NCI-H2227 treated with DMSO at 0.1 percent for 48 hours (cell line): ENCODE measurements around the gene LPAR1.
"Not testable (repeated sequence)": the region's sequence is repeated elsewhere in the genome, so short reads cannot be mapped to it uniquely, and the experiment has no call there.

Experiments used
- DNase-seq: peaks from one replicate; lab custom pipeline; 2025; lab: John Stamatoyannopoulos, UW

LPAR1 gene

DNA sequence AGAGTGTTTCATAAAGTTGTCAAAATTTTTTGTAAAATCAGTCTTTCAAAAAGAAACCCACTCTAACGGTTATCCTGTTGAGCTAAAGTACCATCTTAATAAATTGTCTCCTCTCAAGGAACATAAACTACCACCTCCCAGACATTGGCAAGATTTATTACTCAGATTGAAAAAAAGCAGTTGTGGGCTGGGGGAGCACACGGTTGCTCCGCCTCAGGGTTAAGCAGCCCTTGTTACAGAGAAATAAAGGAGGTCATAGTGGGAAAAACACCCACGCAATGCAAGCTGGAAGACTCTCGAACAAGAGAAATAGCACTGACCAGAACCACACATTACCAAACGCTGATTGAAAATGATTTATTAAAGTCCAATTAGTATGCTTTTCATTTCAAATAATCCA lies 165.3 kb downstream of the LPAR1 start:
- DNase-seq, result no peak

DNA sequence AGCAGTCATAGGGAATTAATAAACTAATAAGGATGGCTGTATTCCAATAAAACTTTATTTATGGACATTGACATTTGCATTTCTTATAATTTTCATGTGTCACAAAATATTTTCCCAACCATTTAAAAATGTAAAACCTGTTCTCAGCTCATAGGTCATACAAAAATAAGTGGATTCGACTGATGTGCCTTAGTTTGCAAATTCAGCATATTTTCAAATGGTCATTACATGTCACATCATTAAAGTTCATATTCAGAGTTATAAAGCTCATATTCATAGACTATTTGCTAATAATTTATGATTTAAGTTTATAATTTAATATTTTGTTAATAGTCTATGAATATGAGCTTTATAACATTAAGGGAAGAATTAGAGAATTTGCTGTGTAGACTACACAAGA lies 166.5 kb downstream of the LPAR1 start:
- no peak for DNase-seq

DNA sequence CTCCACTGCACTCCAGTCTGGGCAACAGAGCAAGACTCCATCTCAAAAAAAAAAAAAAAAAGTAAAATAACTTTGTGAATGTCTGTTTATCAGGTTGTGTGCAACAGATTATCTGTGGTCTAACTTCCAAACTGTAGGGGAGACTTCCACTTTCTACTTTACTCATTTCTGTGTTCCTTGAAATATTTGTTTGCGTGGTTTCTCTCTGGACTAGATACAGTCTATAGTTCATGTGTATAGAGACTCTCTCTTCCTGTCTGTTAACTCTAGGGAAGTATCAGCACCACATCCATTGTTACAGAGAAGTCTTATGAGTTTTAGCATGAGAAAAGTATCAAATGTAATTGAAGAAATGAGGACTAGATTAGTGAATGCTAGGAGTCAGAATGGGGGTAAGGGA lies 168.3 kb downstream of the LPAR1 start:
- no peak for DNase-seq

DNA sequence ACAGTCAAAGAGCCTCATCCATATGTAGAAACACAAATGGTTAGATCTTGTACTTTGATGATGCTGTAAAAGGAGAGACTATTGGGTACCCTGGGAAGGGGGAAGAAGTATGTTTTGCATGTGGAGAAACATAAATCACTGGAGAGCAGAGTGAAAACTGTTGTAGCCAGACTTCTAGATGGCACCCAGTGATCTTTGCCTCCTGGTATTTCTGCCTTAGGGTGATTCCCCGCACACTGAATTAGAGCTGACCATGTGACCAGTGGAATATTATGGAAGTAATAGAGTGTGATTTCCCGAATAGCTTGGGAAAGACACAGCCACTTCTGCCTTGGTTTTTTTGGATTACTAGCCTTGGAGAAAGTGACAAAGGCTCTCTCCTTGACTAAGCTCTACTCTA lies 174.3 kb downstream of the LPAR1 start:
- no peak for DNase-seq

DNA sequence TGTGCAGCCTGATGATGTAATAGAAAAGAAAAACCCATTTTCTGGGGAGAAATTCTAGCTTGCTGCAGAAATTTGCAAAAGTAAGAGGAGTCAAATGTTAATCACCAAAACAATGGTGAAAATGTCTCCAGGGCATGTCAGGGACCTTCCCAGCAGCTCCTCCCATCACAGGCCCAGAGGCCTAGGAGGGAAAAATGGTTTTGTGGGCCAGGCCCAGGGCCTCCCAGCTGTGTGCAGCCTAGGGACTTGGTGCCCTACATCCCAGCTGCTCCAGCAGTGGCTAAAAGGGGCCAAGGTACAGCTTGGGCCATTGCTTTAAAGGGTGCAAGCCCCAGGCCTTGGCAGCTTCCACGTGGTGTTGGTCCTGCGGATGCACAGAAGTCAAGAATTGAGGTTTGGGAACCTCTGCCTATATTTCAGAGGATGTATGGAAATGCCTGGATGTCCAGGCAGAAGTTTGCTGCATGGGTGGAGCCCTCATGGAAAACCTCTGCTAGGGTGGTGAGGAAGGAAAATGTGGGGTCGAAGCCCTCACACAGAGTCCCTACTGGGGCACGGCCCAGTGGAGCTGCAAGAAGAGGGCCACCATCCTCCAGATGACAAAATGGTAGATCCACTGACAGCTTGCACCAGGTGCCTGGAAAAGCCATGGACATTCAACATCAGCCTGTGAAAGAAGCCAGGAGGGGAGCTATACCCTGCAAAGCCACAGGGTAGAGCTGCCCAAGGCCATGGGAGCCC lies 176.7 kb downstream of the LPAR1 start:
- not testable (repeated sequence) for DNase-seq

DNA sequence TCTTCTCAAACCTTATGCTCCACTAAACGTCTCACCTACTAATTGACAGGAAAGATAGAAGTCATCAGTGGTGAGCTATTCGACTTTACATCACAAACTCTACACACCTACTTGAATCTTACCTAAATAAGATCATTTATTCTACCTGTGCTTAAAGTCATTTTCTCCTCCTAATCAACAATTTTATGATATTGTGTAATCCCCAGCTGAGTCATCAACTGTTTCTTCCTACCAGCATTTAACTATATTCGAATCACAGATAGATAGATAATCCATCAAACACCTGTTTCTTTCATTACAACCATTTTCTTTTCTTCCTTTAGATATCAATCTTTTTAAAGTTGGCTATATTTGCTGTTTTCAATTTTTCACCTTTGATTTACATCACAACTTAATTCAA lies 181.5 kb downstream of the LPAR1 start:
- DNase-seq, result no peak

DNA sequence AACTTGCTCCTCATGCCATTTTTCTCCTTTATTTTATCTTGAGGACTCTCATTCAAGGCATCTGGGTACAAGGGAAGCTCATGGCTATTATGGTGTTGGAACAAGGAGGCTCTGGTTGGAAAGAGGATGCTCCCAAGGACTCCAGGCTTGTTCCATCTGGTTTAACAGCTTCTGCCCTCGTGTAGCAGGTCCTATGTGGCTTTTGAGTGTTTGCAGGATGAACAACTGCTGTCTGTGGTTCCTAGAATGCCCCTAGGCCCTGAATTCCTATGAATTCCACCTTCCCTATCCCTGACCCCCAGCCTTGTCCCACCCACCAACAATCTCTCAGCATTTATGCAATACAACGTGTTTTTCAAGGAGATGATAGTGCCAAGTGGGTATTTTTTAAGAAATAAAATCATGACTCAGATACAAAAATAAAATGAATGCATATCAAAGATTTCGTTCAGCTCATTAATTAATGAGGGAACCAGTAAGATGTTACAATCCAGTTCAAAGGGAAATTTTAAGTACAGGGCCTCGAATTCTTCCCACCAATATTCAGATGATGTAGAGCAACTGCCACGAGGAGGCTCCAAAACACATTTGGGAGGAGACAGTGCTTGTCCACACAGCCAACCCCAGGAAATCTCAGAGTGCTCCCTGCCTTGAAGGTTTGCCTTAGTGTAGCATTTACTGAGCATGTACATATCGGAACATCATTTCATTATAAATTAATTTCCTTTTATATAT lies 187.7 kb downstream of the LPAR1 start:
- DNase-seq, result no peak

DNA sequence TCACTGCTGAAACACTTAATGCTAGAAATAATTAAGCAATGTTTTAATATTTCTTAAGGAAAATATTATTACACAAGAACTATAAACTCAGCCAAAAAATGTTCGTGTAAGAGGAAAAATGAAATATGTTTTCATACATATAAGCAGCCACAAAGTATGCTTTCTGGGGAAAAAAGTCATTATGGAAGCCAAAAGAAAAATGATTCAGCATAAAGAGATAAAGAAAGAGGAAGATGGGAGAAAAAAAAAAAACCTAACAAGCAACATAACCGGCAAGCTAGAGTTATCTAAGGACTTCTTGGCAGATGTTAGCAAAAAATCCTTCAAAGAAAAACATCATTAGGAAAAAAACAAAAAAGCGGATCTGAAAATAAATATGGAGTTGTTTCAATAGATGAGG lies 190.6 kb downstream of the LPAR1 start:
- no peak for DNase-seq

DNA sequence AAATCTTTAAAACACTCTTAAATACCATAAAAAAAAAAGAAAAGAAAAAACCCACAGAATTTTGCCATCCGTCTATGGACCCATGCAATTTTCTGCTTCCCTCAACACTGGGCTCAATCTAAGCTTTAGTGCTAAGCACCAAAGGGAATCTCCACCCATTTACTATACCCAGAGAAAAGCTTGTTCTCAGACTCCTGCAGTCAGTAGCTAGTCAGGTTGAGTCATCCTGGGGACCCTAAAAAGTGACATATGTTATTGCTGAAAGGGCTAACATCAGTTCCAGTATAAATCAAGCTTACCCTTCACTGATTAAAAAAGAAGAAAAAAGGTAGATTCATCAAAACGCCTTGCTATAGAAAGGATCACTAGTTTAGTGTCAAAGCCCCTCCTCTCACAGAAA lies 192.1 kb downstream of the LPAR1 start:
- DNase-seq, result no peak

DNA sequence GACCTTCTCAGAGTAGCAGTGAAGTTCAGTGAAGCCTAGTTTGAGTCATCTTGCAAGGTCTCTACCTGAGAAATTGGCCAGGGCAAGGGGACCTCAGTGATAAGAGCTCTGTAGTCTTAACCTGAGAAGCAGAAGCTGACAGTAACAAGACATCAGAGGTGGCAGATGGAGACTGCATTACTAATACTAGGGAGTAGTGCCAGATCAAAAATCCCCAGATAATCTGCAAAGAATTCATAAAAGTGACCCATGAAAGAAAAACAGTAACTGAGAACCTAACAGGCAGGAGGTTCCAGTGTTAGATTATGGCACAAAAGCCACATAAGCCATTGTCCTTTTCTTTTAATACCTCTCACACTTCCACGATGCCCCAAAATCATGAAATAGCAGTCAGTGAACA lies 194.1 kb downstream of the LPAR1 start:
- no peak for DNase-seq

DNA sequence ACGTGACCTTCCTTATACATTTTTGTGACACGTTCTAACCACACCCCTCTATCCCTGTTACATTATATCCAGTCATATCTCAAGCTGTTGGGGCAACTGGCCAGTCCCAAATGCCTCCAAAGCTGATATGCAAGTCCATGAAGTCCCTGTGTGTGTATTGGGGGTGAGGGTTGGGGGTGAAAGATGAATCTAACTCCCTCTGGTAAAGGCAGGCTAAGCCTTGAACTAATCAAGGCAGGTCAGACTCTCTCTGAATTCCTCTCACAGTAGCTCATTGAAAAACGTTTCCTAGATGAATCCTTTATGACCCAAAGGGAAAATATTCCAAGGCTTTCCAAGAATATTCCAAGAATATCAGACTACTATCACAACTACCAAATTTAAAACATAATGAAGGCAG lies 195.3 kb downstream of the LPAR1 start:
- DNase-seq, result no peak

DNA sequence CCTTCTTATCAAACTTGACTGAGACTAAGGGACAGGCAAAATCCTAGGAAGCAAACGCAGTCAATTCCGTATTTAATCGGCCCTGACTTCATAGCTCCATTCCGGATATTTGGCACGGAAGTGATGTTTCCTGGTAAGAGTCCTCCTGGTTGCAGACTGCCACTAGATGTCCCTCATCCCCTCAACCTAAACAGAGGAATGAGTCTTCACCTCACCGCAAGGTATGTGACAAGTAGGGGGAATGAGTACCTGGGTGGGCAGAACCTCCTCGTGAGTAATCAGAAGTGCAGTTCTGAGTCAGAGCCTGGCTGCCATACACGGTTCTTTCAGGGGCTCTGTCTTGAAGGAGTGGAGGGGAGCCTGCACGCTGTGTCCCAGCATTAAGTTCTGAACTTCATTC lies 196.1 kb downstream of the LPAR1 start:
- no peak for DNase-seq

DNA sequence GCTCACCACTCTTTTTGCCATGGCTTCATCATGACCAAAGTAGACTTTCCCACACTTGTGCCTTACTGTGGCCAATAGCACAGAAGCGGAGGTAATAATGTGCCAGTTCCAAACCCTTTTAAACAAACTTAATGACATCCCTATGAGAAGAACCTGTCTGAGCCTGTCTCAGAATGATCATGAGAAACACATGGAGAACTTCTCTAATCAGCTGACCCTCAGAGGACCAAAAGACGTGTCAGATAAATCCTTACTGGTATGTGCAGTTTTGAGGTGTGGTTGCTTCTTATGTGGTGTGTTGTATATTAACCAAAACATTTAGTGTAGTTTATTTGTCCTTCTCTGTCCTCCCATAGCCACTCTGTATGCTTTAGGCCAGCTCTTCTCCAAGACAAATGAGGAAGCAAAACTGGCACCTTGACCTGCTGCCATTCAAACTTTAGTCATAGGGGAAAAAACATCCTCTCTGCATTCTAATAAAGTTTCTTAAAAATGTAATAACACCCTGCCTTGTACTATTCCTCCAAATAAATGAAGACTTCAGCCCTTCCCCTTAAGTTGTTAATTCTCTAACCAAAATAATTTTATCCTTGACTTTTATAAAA lies 200.8 kb downstream of the LPAR1 start:
- no peak for DNase-seq

DNA sequence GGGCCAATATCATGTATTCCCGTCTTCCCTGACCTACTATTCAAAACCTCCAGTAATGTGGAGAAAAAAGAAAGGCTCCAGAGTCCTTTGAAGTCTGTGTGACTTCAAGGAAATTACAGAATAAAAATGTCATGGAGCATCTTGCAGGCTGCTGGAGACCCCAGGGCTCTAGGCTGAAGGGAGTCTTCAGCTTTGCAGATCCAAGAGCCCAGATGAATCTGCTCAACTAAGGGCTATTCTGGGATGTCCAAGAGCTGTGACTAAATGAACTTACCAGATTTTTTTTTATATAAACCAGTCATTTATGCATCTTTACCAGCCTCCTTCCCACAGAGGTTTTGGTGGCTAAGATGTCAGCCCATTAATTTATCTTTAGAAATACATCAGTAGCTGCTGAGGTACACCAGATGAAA lies 202.4 kb downstream of the LPAR1 start:
- DNase-seq, result no peak

DNA sequence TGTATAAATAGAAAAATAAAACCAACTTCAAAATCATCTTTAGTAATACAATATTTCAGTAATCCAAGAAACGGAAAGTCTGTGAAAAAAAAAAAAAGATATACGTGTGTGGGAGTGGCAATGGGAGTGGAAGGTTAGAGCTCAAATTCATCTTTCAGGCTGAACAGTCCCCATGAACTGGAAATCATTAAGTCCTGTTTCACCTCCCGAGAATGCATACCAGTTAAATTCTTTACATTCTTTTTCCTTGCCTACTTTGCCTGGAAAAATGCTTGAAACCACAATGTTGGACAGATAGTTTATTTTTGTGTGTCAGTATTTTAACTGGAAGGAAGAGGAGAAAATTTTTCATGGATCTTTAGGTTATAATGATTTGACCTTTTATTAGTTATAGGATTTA lies 202.9 kb downstream of the LPAR1 start:
- no peak for DNase-seq

DNA sequence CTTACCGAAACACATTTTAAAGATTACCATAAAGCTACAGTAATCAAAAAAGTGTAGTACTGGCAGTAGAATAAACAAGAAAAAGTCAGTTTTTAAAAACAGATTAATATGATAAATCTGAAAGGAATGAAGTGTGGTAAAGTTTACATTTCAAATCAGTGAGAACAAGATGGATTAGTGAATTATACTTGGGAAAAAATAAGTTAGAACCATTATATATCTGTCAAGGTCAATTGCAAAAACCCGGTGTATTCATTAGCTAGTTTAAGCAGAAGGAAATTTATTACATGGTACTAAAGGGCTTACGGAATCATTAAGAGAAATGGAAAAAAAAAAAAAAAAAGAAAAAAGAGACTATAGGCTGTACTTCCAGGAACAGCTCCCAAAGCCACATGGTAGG lies 205.3 kb downstream of the LPAR1 start:
- DNase-seq, result no peak

DNA sequence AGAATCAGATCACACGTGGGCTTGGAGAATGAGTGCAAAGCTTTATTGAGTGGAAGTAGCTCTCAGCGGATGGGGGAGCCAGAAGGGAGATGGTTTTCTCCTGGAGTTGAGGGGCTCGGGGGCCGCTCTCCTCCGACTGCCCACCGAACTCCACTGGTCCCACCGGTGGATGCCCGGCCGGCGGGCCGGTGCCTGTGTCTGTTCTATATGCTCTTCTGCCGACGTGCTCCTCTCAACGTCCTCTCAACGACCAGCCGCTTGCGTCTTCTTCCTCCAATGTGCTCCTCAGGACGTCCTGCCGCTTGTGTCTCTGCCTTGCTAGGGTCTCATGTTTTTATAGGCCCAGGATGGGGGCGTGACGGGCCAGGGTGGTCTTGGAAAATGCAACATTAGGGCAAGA lies 207.8 kb downstream of the LPAR1 start:
- DNase-seq, result no peak

DNA sequence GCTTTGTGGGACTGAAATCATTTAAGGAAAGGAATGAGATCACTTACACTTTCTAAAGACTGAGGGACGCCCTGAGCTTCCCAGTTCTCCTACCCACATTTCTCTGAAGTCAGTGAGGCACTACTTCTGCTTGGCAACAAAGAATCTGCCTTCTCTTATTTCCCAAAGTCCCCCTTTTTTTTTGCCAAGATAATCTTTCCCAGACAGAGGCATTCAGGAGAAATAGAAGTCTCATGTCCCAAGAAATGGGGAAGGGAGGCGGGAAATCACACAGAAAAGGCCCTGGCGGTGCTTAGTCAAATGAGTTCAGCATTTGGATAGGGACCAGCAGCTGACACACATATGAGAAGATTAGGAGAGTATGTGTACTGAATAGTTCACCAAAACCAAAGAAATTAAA lies 210.0 kb downstream of the LPAR1 start:
- no peak for DNase-seq

DNA sequence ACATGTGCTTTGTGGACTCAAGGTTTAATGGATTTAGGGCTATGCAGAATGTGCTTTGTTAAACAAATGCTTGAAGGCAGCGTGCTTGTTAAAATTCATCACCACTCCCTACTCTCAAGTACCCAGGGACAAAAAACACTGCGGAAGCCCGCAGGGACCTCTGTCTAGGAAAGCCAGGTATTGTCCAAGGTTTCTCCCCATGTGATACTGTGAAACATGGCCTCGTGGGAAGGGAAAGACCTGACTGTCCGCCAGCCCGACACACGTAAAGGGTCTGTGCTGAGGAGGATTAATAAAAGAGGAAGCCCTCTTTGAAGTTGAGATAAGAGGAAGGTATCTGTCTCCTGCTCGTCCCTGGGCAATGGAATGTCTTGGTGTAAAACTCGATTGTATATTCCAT lies 211.9 kb downstream of the LPAR1 start:
- DNase-seq, result not testable (repeated sequence)

DNA sequence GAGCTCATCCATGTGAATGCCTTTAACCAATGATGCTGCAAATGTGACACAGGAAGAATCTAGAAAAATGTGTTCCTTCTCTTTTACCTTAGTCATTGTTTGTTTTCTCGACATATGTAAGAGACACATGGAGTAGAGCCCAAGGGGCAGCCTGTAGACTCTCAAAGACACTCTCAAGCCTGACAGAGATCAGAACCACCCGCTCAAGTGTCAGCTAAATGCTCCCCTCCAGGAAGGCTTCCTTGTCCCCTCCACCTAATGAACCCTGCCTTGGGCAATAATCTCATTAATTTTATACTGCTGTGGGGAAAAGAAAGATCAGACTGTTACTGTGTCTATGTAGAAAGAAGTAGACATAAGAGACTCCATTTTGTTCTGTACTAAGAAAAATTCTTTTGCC lies 212.3 kb downstream of the LPAR1 start:
- DNase-seq, result no peak

DNA sequence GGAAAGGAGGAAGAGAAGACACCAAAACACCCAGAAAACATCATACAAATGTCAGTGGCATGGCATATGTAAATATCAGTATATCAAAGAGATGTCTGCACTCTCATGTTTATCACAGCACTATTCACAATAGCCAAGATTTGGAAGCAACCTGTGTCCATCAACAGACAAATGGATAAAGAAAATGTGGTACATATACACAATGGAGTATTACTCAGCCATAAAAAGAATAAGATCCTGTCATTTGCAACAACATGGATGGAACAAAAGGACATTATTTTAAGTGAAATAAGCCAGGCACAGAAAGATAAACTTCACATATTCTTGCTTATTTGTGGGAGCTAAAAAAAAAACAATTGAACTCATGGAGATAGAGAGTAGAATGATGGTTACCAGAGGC lies 213.1 kb downstream of the LPAR1 start:
- not testable (repeated sequence) for DNase-seq
